Measurements from ENCODE around the gene HADH. TPM values are rescaled to one million over a fixed set of nuclear protein-coding genes. Genes with fewer than 3 reads are reported as not detected.

HADH gene
- total RNA-seq, 1 donor from 2014 or later, result 3.8 TPM

- DNase-seq (ENCODE audit: low read depth in 2 of 2), result no peak
Measured at GRCh38 chr4:108058685-108059440, 69.2 kb downstream of the HADH start.

- peak; percentile 36 to 49 for DNase-seq (ENCODE audit: low read depth in 2 of 2)
Measured at GRCh38 chr4:108060164-108060563, 70.5 kb downstream of the HADH start.

GRCh38 chr4:108060686-108061321, 71.1 kb downstream of the HADH start:
- DNase-seq (ENCODE audit: low read depth in 2 of 2), result no peak

- no peak for DNase-seq (ENCODE audit: low read depth in 2 of 2)
Measured at GRCh38 chr4:108068442-108068841, 78.8 kb downstream of the HADH start.

- no peak for DNase-seq (ENCODE audit: low read depth in 2 of 2)
Measured at GRCh38 chr4:108070775-108071174, 81.1 kb downstream of the HADH start.

- DNase-seq (ENCODE audit: low read depth in 2 of 2), result no peak
Measured at GRCh38 chr4:108072300-108072699, 82.6 kb downstream of the HADH start.

GRCh38 chr4:108078024-108078733, 88.5 kb downstream of the HADH start:
- no peak for DNase-seq (ENCODE audit: low read depth in 2 of 2)

GRCh38 chr4:108080747-108081146, 91.1 kb downstream of the HADH start:
- no peak for DNase-seq (ENCODE audit: low read depth in 2 of 2)

- DNase-seq (ENCODE audit: low read depth in 2 of 2), result no peak
Measured at GRCh38 chr4:108081256-108081655, 91.6 kb downstream of the HADH start.

Other genes starting within 250 kb of the HADH start
- 31.8 and 35.5 TPM in 2 replicates for gene SGMS2, start 165.0 kb upstream of the HADH start, total RNA-seq
- 3.7 and 3.8 TPM in 2 replicates for gene CYP2U1, start 58.3 kb upstream of the HADH start, total RNA-seq
- gene LEF1, start 179.0 kb downstream of the HADH start, total RNA-seq, result 0.20 TPM in 1 of 2 replicates, not detected in the other

All from lung microvascular endothelial cell (primary cell).